NT2/D1 (cell line): ENCODE results near the gene DUSP10.

Experiments
- DNase-seq: peaks from one replicate; pipeline ENCODE4 v3.0.0-alpha.2; 2011; ENCODE audit warnings: low read depth, low spot score
- H3K27me3 ChIP-seq: 2 replicates; pipeline ENCODE4 v1.6.0; 2011; ENCODE audit warnings: mild to moderate bottlenecking; ENCODE audit not compliant: insufficient read length, insufficient read depth
- H3K36me3 ChIP-seq: 2 replicates; pipeline ENCODE4 v1.6.1; 2011; ENCODE audit warnings: mild to moderate bottlenecking, low read length, mixed read lengths; ENCODE audit not compliant: insufficient read depth, insufficient read length
- H3K4me1 ChIP-seq: 2 replicates; pipeline ENCODE4 v1.5.1; 2011; ENCODE audit not compliant: insufficient read depth, insufficient read length
- H3K4me3 ChIP-seq: 2 replicates; pipeline ENCODE4 v1.5.1; 2011; ENCODE audit warnings: low read depth; ENCODE audit not compliant: insufficient read length
- H3K9ac ChIP-seq: 2 replicates; pipeline ENCODE4 v1.6.0; 2011; ENCODE audit warnings: low read depth; ENCODE audit not compliant: insufficient read length
- H3K9me3 ChIP-seq: 2 replicates; pipeline ENCODE4 v1.5.1; 2011; ENCODE audit warnings: mild to moderate bottlenecking, low read length; ENCODE audit not compliant: insufficient read depth
- SUZ12 ChIP-seq: IDR thresholded peaks from 2 replicates; pipeline ENCODE4 v1.6.1; 2011; ENCODE audit not compliant: insufficient read length, insufficient read depth; ENCODE audit errors: extremely low read depth
- YY1 ChIP-seq: IDR thresholded peaks from 2 replicates; pipeline ENCODE4 v1.6.1; 2011; ENCODE audit not compliant: insufficient read length, insufficient read depth
- ZNF274 ChIP-seq: IDR thresholded peaks from 2 replicates; pipeline ENCODE4 v1.6.1; 2011; ENCODE audit warnings: mild to moderate bottlenecking, low read depth, low read length

Gene DUSP10

GRCh38 chr1:221690858-221691257, 51.0 kb downstream of the DUSP10 start:
- H3K36me3 ChIP-seq = no peaks in the 10 kb centered on the region
- no peak for TF ChIP-seq ZNF274
- H3K9me3 ChIP-seq = no peaks in the 10 kb centered on the region
- no peaks in the 10 kb centered on the region for H3K27me3 ChIP-seq
- H3K9ac ChIP-seq = no peak overlapping the region
- no peak for DNase-seq
- H3K4me3 ChIP-seq = no peak overlapping the region
- H3K4me1 ChIP-seq = no peaks in the 10 kb centered on the region

- no peak for DNase-seq
- no peaks in the 10 kb centered on the region for H3K27me3 ChIP-seq
- no peaks in the 10 kb centered on the region for H3K9me3 ChIP-seq
Measured at GRCh38 chr1:221689138-221689537, 52.8 kb downstream of the DUSP10 start.

GRCh38 chr1:221688488-221688843, 53.4 kb downstream of the DUSP10 start:
- TF ChIP-seq SUZ12 = no peak
- TF ChIP-seq ZNF274 = no peak
- no peak for TF ChIP-seq YY1
- H3K9me3 ChIP-seq = no peaks in the 10 kb centered on the region
- no peak for DNase-seq
- H3K9ac ChIP-seq = no peak overlapping the region
- no peaks in the 10 kb centered on the region for H3K4me1 ChIP-seq
- H3K36me3 ChIP-seq = no peaks in the 10 kb centered on the region
- H3K4me3 ChIP-seq = no peak overlapping the region
- no peaks in the 10 kb centered on the region for H3K27me3 ChIP-seq

More at GRCh38 chr1:221689138-221689537, 52.8 kb downstream of the DUSP10 start:
- TF ChIP-seq SUZ12 = no peak
- TF ChIP-seq ZNF274 = no peak
- TF ChIP-seq YY1 = no peak
- no peak overlapping the region for H3K4me3 ChIP-seq
- H3K36me3 ChIP-seq = no peaks in the 10 kb centered on the region
- H3K9ac ChIP-seq = no peak overlapping the region
- no peaks in the 10 kb centered on the region for H3K4me1 ChIP-seq

- Histone ChIP-seq H3K4me3 (no peak overlapping the region), H3K9me3 (no peaks in the 10 kb centered on the region), H3K9ac (no peak overlapping the region), H3K36me3 (no peaks in the 10 kb centered on the region), H3K4me1 (no peaks in the 10 kb centered on the region), H3K27me3 (no peaks in the 10 kb centered on the region)
- TF ChIP-seq ZNF274 = no peak
- no peak for TF ChIP-seq SUZ12
- TF ChIP-seq YY1 = no peak
- no peak for DNase-seq
Measured at GRCh38 chr1:221687836-221688487, 53.9 kb downstream of the DUSP10 start.

- DNase-seq = no peak
- Histone ChIP-seq H3K9ac (no peak overlapping the region), H3K4me3 (no peak overlapping the region), H3K4me1 (no peaks in the 10 kb centered on the region), H3K9me3 (peaks cover 13% of the 10 kb centered on the region; the same call in 1 of the 2 replicates), H3K36me3 (no peaks in the 10 kb centered on the region), H3K27me3 (no peaks in the 10 kb centered on the region)
- TF ChIP-seq YY1 (no peak), ZNF274 (no peak), SUZ12 (no peak)
Measured at GRCh38 chr1:221683681-221684080, 58.2 kb downstream of the DUSP10 start.

GRCh38 chr1:221680085-221680484, 61.8 kb downstream of the DUSP10 start:
- Histone ChIP-seq H3K9ac (no peak overlapping the region), H3K27me3 (no peaks in the 10 kb centered on the region), H3K36me3 (no peaks in the 10 kb centered on the region), H3K4me1 (no peaks in the 10 kb centered on the region), H3K9me3 (peaks cover 13% of the 10 kb centered on the region; the same call in 1 of the 2 replicates), H3K4me3 (no peak overlapping the region)
- DNase-seq = no peak
- TF ChIP-seq ZNF274 (no peak), SUZ12 (no peak), YY1 (no peak)

- H3K4me1 ChIP-seq = no peaks in the 10 kb centered on the region
- H3K36me3 ChIP-seq = no peaks in the 10 kb centered on the region
- TF ChIP-seq ZNF274 (no peak), SUZ12 (no peak), YY1 (no peak)
Measured at GRCh38 chr1:221678014-221678413, 63.9 kb downstream of the DUSP10 start.

More at GRCh38 chr1:221678014-221678413, 63.9 kb downstream of the DUSP10 start:
- no peak for DNase-seq
- no peak overlapping the region for H3K9ac ChIP-seq
- no peaks in the 10 kb centered on the region for H3K27me3 ChIP-seq
- H3K9me3 ChIP-seq = peaks cover 13% of the 10 kb centered on the region; the same call in 1 of the 2 replicates
- no peak overlapping the region for H3K4me3 ChIP-seq
